Sigmoid colon (tissue), 7 donors: Measurements from ENCODE around the gene TNNC1. TPM values are rescaled to one million over a fixed set of nuclear protein-coding genes. Genes with fewer than 3 reads are reported as not detected.

ENCODE experiments used
- DNase-seq: peaks from one replicate; pipeline ENCODE4 v3.0.0-alpha.2; 2019
- H3K27ac ChIP-seq, 4 donors: fragments of 200-600 bp; sonication (generic); one replicate each; pipeline ENCODE4 v1.5.1; 2016 to 2019; ENCODE audit warnings: mild to moderate bottlenecking in 1 of 4
- H3K27me3 ChIP-seq, 3 donors: fragments of 200-600 bp; sonication (generic); one replicate each; pipeline ENCODE4 v1.5.1; 2019; ENCODE audit warnings: mild to moderate bottlenecking in 1 of 3
- H3K36me3 ChIP-seq, 4 donors: fragments of 200-600 bp; sonication (generic); one replicate each; pipeline ENCODE4 v1.5.1; 2016 to 2019
- H3K4me1 ChIP-seq, 4 donors: fragments of 200-600 bp; sonication (generic); one replicate each; pipeline ENCODE4 v1.5.1; 2017 to 2019
- H3K4me3 ChIP-seq, 4 donors: fragments of 200-600 bp; sonication (generic); one replicate each; pipeline ENCODE4 v1.5.1; 2017 to 2019; ENCODE audit warnings: mild to moderate bottlenecking in 2 of 4, moderate library complexity in 1 of 4
- H3K9me3 ChIP-seq, 4 donors: fragments of 200-600 bp in 3 of 4; sonication (generic) in 3 of 4; one replicate each; pipeline versions ENCODE4 v1.5.1 to v1.6.1; 2013 to 2019
- CTCF ChIP-seq, 4 experiments: fragments of 450-650 bp in 3 of 4; fragments of 200-600 bp in 1 of 4; IDR thresholded peaks; one replicate each; pipeline ENCODE4 v1.5.1; 2016 to 2019; ENCODE audit warnings: antibody characterized with exemption in 4 of 4, mild to moderate bottlenecking in 3 of 4, moderate library complexity in 2 of 4
- EP300 ChIP-seq, 4 donors: sonication (generic); formaldehyde crosslinking; IDR thresholded peaks; one replicate each; pipeline ENCODE4 v1.6.1; 2017; ENCODE audit warnings: antibody characterized with exemption in 4 of 4
- POLR2A ChIP-seq, 2 donors: fragments of 450-650 bp; IDR thresholded peaks; one replicate each; pipeline ENCODE4 v1.6.1; 2016; ENCODE audit warnings: antibody characterized with exemption in 2 of 2, mild to moderate bottlenecking in 2 of 2, moderate library complexity in 2 of 2
- POLR2AphosphoS5 ChIP-seq, 4 donors: sonication (generic); formaldehyde crosslinking; IDR thresholded peaks; one replicate each; pipeline ENCODE4 v1.6.1; 2017; ENCODE audit warnings: antibody characterized with exemption in 4 of 4
- whole genome bisulfite sequencing, 2 donors: extraction: QIAGEN DNeasy Blood & Tissue Kit; methylation state at CpG; one replicate each; pipeline ENCODE4 v1.1.7; 2013; 5-methylcytosine and 5-hydroxymethylcytosine counted together
- intact Hi-C: fragments of 100-400 bp; cut with DNase I; formaldehyde crosslinking; loops from one replicate; pipeline ENCODE4 v1.15.1; 2023
- polyA plus RNA-seq, 3 donors: library from polyadenylated mRNA; stranded (reverse); fragments of 200-250 nt; gene quantifications; one replicate each; pipeline ENCODE4 v1.2.3, GENCODE V29; 2013
- total RNA-seq, 4 donors: library from RNA; depleted of rRNA; stranded (reverse); fragments of >200 nt; gene quantifications; one replicate each; pipeline ENCODE4 v1.1.0, GENCODE V29; 2016
- donor health status: healthy with polysubstance abuse.
- donor health status: Bipolar disorder and iron deficiency.
- donor health status: healthy.

TNNC1 gene
- total and polyA plus RNA-seq, 7 donors, result 0.99 to 34.2 (median 2.9) TPM; not detected in 2

GRCh38 chr3:52406791-52407510 is 46.9 kb downstream of the TNNC1 start:
- no peaks in the 10 kb centered on the region for H3K9me3 ChIP-seq
- peaks cover 0 to 34% (median 29%) of the 10 kb centered on the region in 4 donors for H3K4me1 ChIP-seq
- peak; percentile 62 for DNase-seq
- TF ChIP-seq EP300 (IDR thresholded peaks at IDR 0.05) (no peak), CTCF (IDR thresholded peaks at IDR 0.05) (no peak), POLR2A (IDR thresholded peaks at IDR 0.05) (no peak), POLR2AphosphoS5 (IDR thresholded peaks at IDR 0.05) (no peak)
- H3K27ac ChIP-seq, result no peak overlapping the region
- intact Hi-C loops, result no loop called here
- no peaks in the 10 kb centered on the region for H3K27me3 ChIP-seq
- 89 to 95% methylated on average over 20 of the region's 20 CpGs for WGBS, 2 donors
- peaks cover 44 to 62% (median 51%) of the 10 kb centered on the region in 4 donors for H3K36me3 ChIP-seq
- no peak overlapping the region for H3K4me3 ChIP-seq

GRCh38 chr3:52406231-52406661 is 47.6 kb downstream of the TNNC1 start:
- WGBS, 2 donors, result 19 to 76% methylated on average over 11 of the region's 11 CpGs
- intact Hi-C loops, result no loop called here
- DNase-seq, result peak; percentile 54
- H3K4me3 ChIP-seq, result no peak overlapping the region
- TF ChIP-seq POLR2A (IDR thresholded peaks at IDR 0.05) (no peak), CTCF (IDR thresholded peaks at IDR 0.05) (no peak), POLR2AphosphoS5 (IDR thresholded peaks at IDR 0.05) (no peak), EP300 (IDR thresholded peaks at IDR 0.05) (no peak)
- H3K36me3 ChIP-seq, result peaks cover 44 to 69% (median 57%) of the 10 kb centered on the region in 4 donors
- no peaks in the 10 kb centered on the region for H3K27me3 ChIP-seq
- no peak overlapping the region for H3K27ac ChIP-seq
- H3K9me3 ChIP-seq, result no peaks in the 10 kb centered on the region
- peaks cover 0 to 27% (median 22%) of the 10 kb centered on the region in 4 donors for H3K4me1 ChIP-seq

DNA sequence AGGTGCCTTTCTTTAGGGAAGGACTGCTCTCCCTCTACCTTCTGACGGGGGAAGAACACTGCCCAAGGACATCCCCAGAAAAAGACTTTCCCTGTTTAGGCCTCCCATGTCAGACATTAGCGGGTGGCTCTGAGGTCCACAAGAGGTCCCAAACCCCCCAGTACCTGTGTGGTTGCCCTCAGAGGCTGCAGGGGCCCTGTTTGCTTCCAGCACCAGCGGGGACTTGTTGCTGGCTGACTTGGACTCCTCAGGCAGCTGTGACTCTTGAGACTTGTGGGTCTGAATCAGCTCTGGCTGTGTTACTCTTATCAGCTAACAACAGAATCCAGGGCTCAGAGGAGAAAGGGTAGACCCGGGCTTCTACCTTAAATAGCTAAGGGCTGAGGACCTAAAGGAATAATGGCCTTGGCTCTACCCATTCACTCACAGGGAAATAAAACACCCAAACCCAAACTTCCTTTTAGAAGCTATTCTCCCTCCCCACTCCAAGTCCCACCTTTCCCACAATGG is 48.2 kb downstream of the TNNC1 start:
- peaks cover 0 to 25% (median 21%) of the 10 kb centered on the region in 4 donors for H3K4me1 ChIP-seq
- H3K36me3 ChIP-seq, result peaks cover 44 to 75% (median 61%) of the 10 kb centered on the region in 4 donors
- H3K9me3 ChIP-seq, result no peaks in the 10 kb centered on the region
- intact Hi-C loops, result no loop called here
- whole genome bisulfite sequencing, 2 donors, result 68 to 87% methylated on average over 4 of the region's 4 CpGs
- H3K4me3 ChIP-seq, result no peak overlapping the region
- DNase-seq, result peak; percentile 26
- H3K27me3 ChIP-seq, result no peaks in the 10 kb centered on the region
- TF ChIP-seq POLR2AphosphoS5 (IDR thresholded peaks at IDR 0.05) (no peak), POLR2A (IDR thresholded peaks at IDR 0.05) (no peak), CTCF (IDR thresholded peaks at IDR 0.05) (no peak), EP300 (IDR thresholded peaks at IDR 0.05) (no peak)
- H3K27ac ChIP-seq, result no peak overlapping the region

GRCh38 chr3:52405066-52405465 is 48.8 kb downstream of the TNNC1 start:
- Histone ChIP-seq H3K4me1 (peaks cover 0 to 25% (median 21%) of the 10 kb centered on the region in 4 donors), H3K4me3 (no peak overlapping the region), H3K27me3 (no peaks in the 10 kb centered on the region), H3K36me3 (peaks cover 44 to 81% (median 61%) of the 10 kb centered on the region in 4 donors), H3K9me3 (no peaks in the 10 kb centered on the region), H3K27ac (no peak overlapping the region)
- intact Hi-C loops, result no loop called here
- no peak for TF ChIP-seq POLR2AphosphoS5 (IDR thresholded peaks at IDR 0.05)
- no peak for TF ChIP-seq CTCF (IDR thresholded peaks at IDR 0.05)
- TF ChIP-seq EP300 (IDR thresholded peaks at IDR 0.05), result no peak
- TF ChIP-seq POLR2A (IDR thresholded peaks at IDR 0.05), result no peak
- DNase-seq, result peak; percentile 53
- WGBS, 2 donors, result 91 to 94% methylated on average over 6 of the region's 6 CpGs
